Activated CD4-positive, alpha-beta T cell treated with anti-CD3 and anti-CD28 coated beads for 36 hours (primary cell): ENCODE results near the gene RCL1. TPM values are rescaled to one million over a fixed set of nuclear protein-coding genes. Genes with fewer than 3 reads are reported as not detected.

ENCODE experiments used
- ATAC-seq: fragments of 200-7000 bp; cut with Tn5 transposase; one replicate; pipeline ENCODE4 v1.10.0; 2021; ENCODE audit warnings: mild to moderate bottlenecking, moderate library complexity
- CTCF ChIA-PET: fragments of 350-600 bp; sonication (Branson Sonifier 250); formaldehyde crosslinking; loops from one replicate; lab custom pipeline; 2021; ENCODE audit warnings: antibody characterized with exemption; lab: Charles Lee
- POLR2A ChIA-PET: fragments of 350-600 bp; sonication (Branson Sonifier 250); formaldehyde crosslinking; loops from one replicate; lab custom pipeline; 2021; ENCODE audit warnings: antibody characterized with exemption, inconsistent platforms; lab: Charles Lee
- DNase-seq: peaks from one replicate; pipeline ENCODE4 v3.0.0-alpha.2; 2020
- H3K27ac Mint-ChIP-seq: one replicate; pipeline ENCODE4 v1.8.0; 2021; ENCODE audit warnings: mixed read lengths
- H3K27me3 Mint-ChIP-seq: one replicate; pipeline ENCODE4 v1.8.0; 2021; ENCODE audit warnings: mixed read lengths
- H3K36me3 Mint-ChIP-seq: one replicate; pipeline ENCODE4 v1.8.0; 2021; ENCODE audit warnings: low read depth, mixed read lengths
- H3K4me1 Mint-ChIP-seq: one replicate; pipeline ENCODE4 v1.8.0; 2021; ENCODE audit warnings: mixed read lengths
- H3K4me3 Mint-ChIP-seq: one replicate; pipeline ENCODE4 v1.8.0; 2021; ENCODE audit warnings: mild to moderate bottlenecking, moderate library complexity, mixed read lengths
- H3K9me3 Mint-ChIP-seq: one replicate; pipeline ENCODE4 v1.8.0; 2021; ENCODE audit warnings: low read depth, mixed read lengths
- intact Hi-C, 2 experiments: fragments of 100-400 bp; cut with DNase I in 1 of 2; cut with micrococcal nuclease in 1 of 2; formaldehyde crosslinking; loops; one replicate each; pipeline versions ENCODE4 v1.14.2 to v1.15.1; 2022 to 2024; cut with DNase I, micrococcal nuclease
- total RNA-seq, 2 experiments: library from RNA; stranded (reverse); gene quantifications; one replicate each; pipeline ENCODE4 v1.2.3, GENCODE V29; 2021

RCL1 gene
- total RNA-seq, 2 experiments from 2014 or later = 27.0 to 36.4 TPM

DNA sequence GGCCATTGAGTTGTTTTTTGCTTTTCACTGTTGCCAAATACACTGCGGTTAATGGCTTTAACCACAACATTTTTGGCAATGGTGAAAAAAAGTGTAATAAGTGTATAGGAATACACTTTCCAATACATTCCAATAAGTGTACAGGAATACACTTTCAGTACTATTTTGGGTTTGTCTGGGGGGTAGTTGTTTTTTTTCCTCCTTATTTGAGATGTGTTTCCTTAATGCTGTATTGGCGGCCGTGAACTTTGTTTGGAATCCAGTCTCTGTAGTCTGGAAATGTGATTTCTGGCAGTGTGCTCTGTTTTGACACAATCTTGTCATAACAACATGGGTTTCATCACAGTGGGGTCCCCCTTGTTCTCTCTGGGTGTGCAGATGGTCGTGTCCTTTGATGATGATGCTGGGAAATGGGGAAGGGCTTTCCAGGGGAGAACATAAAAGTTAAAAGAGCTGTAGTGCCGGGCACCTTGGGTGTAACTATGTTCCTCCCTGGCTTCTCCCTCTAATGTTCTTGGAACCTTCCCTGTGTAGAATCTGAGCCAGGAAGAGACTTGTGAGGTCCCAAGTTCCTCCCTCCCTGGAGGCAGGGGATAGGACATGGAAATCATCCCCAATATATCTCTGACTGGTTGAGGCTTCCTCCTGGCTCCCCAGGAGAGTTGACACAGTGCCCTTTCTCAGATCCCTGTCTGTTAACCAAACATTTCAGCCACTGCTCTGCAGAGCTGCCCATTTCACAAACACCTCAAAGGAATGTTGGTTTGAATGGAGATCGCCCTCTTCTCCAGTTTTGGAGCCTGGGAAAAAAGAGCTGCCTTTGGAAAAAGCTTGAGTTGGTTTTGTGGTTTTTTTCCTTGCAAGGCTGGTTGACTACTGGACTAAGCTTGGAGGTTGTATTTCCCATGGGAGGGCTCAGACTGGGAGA lies 44.8 kb downstream of the RCL1 start:
- Mint-ChIP-seq H3K36me3 (peaks cover 63% of the 10 kb centered on the region), H3K4me1 (peaks cover 62% of the 10 kb centered on the region), H3K4me3 (no peak overlapping the region), H3K27ac (no peak overlapping the region), H3K9me3 (no peaks in the 10 kb centered on the region), H3K27me3 (no peaks in the 10 kb centered on the region)
- DNase-seq = no peak
- no peak for ATAC-seq
- intact Hi-C loops = no loop called here
- ChIA-PET CTCF (interaction anchor here (0.6 to 1.7 kb wide), 6 partner anchors 8 to 279 kb away, joined by 3 to 7 read pairs (median 4); no protein-coding TSS in a partner anchor), POLR2A (no interaction called here)

DNA sequence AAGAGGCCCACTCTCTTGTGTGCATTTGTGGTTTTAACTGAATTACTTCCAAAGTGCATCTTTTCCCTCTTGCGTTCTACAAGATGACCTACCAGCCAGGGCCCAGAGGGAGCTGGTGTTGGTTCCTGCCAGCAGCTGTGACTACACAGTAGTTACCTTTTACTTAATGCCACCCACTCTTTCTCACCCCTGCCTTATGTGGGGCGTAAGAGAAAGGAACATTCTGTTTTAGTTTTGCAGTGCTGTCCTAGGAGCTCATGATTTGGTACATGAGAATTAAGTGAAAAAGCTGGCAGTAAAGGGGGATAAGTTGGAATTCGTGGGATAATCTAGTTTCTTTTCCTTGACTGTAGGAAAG lies 45.4 kb downstream of the RCL1 start:
- ATAC-seq = peak; percentile 42

GRCh38 chr9:4839470-4839912 lies 46.7 kb downstream of the RCL1 start:
- Mint-ChIP-seq H3K9me3 (no peaks in the 10 kb centered on the region), H3K27me3 (no peaks in the 10 kb centered on the region), H3K4me3 (no peak overlapping the region), H3K36me3 (peaks cover 55% of the 10 kb centered on the region), H3K4me1 (peaks cover 47% of the 10 kb centered on the region), H3K27ac (peak overlapping the region; percentile 1)
- ChIA-PET CTCF (interaction anchor here (0.6 to 1.8 kb wide), 4 partner anchors 10 to 84 kb away, joined by 3 to 5 read pairs (median 4); no protein-coding TSS in a partner anchor), POLR2A (no interaction called here)
- ATAC-seq = no peak
- no peak for DNase-seq
- intact Hi-C loops = no loop called here

More for the DNA sequence above, 45.4 kb downstream of the RCL1 start:
- intact Hi-C loops = no loop called here
- ChIA-PET POLR2A (no interaction called here), CTCF (interaction anchor here (0.6 to 1.8 kb wide), 10 partner anchors 8 to 279 kb away, joined by 3 to 7 read pairs (median 4); no protein-coding TSS in a partner anchor)
- peak; percentile 33 for DNase-seq
- Mint-ChIP-seq H3K27ac (peak overlapping the region; percentile 61), H3K4me1 (peaks cover 58% of the 10 kb centered on the region), H3K27me3 (no peaks in the 10 kb centered on the region), H3K4me3 (no peak overlapping the region), H3K9me3 (no peaks in the 10 kb centered on the region), H3K36me3 (peaks cover 61% of the 10 kb centered on the region)

DNA sequence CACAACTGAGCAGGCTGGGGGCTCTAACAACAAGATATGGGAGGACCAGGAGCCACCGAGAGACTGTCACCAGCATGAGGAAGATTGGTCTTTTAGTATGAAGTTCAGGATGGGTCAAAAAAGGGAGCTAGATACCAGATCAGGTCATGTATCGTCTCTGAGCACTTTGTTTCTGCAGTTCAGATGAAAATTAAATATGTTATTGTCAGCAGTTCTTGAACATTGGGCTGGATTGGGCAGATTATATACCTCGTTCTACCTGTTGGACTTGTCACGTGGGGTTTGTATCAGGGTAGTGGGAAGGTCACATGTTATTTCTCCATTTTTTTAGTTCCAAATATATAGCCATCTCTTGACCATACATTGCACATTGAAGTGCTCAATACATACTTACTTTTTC lies 47.3 kb downstream of the RCL1 start:
- H3K27ac Mint-ChIP-seq = peak overlapping the region; percentile 1
- ChIA-PET POLR2A (no interaction called here), CTCF (interaction anchor here (0.6 to 1.8 kb wide), 3 partner anchors 10 to 85 kb away, joined by 3 to 5 read pairs (median 3); no protein-coding TSS in a partner anchor)
- no peaks in the 10 kb centered on the region for H3K9me3 Mint-ChIP-seq
- ATAC-seq (no peak), DNase-seq (no peak)
- no peaks in the 10 kb centered on the region for H3K27me3 Mint-ChIP-seq
- H3K4me3 Mint-ChIP-seq = no peak overlapping the region
- H3K4me1 Mint-ChIP-seq = peaks cover 41% of the 10 kb centered on the region
- intact Hi-C loops = no loop called here
- H3K36me3 Mint-ChIP-seq = peaks cover 55% of the 10 kb centered on the region

GRCh38 chr9:4842213-4842612 lies 49.5 kb downstream of the RCL1 start:
- Mint-ChIP-seq H3K4me1 (peaks cover 34% of the 10 kb centered on the region), H3K9me3 (no peaks in the 10 kb centered on the region), H3K36me3 (peaks cover 47% of the 10 kb centered on the region), H3K27ac (no peak overlapping the region), H3K4me3 (no peak overlapping the region), H3K27me3 (no peaks in the 10 kb centered on the region)
- ChIA-PET POLR2A (no interaction called here), CTCF (interaction anchor here (0.8 kb wide), 2 partner anchors 79 to 82 kb away, joined by 3 read pairs; no protein-coding TSS in a partner anchor)
- intact Hi-C loops = no loop called here
- no peak for ATAC-seq
- no peak for DNase-seq

GRCh38 chr9:4842734-4843133 lies 50.0 kb downstream of the RCL1 start:
- no peak overlapping the region for H3K27ac Mint-ChIP-seq
- intact Hi-C loops = no loop called here
- H3K4me3 Mint-ChIP-seq = no peak overlapping the region
- ATAC-seq (peak; percentile 13), DNase-seq (no peak)
- H3K4me1 Mint-ChIP-seq = peaks cover 28% of the 10 kb centered on the region
- no peaks in the 10 kb centered on the region for H3K27me3 Mint-ChIP-seq
- no peaks in the 10 kb centered on the region for H3K9me3 Mint-ChIP-seq
- peaks cover 43% of the 10 kb centered on the region for H3K36me3 Mint-ChIP-seq
- ChIA-PET CTCF (interaction anchor here (0.6 to 0.8 kb wide), 3 partner anchors 80 to 1055 kb away, joined by 3 to 4 read pairs (median 3); no protein-coding TSS in a partner anchor), POLR2A (no interaction called here)

GRCh38 chr9:4844056-4844838 lies 51.5 kb downstream of the RCL1 start:
- Mint-ChIP-seq H3K4me1 (peaks cover 20% of the 10 kb centered on the region), H3K27ac (peak overlapping the region; percentile 34), H3K9me3 (no peaks in the 10 kb centered on the region), H3K27me3 (no peaks in the 10 kb centered on the region), H3K4me3 (no peak overlapping the region), H3K36me3 (peaks cover 35% of the 10 kb centered on the region)
- intact Hi-C loops = no loop called here
- POLR2A ChIA-PET = no interaction called here
- DNase-seq = peak; percentile 15
- peak; percentile 33 for ATAC-seq
- CTCF ChIA-PET = interaction anchor here (0.6 to 2.5 kb wide), 2 partner anchors 10 to 370 kb away, joined by 3 to 5 read pairs; no protein-coding TSS in a partner anchor

GRCh38 chr9:4849369-4849768 lies 56.6 kb downstream of the RCL1 start:
- no peaks in the 10 kb centered on the region for H3K27me3 Mint-ChIP-seq
- ChIA-PET POLR2A (interaction anchor here (0.7 kb wide), 1 partner anchor 49 kb away, joined by 3 read pairs; no protein-coding TSS in a partner anchor), CTCF (interaction anchor here (1.3 kb wide), 1 partner anchor 10 kb away, joined by 5 read pairs; no protein-coding TSS in a partner anchor)
- H3K9me3 Mint-ChIP-seq = no peaks in the 10 kb centered on the region
- peaks cover 44% of the 10 kb centered on the region for H3K36me3 Mint-ChIP-seq
- no peaks in the 10 kb centered on the region for H3K4me1 Mint-ChIP-seq
- H3K27ac Mint-ChIP-seq = no peak overlapping the region
- DNase-seq = no peak
- no peak for ATAC-seq
- intact Hi-C loops = no loop called here
- H3K4me3 Mint-ChIP-seq = no peak overlapping the region

DNA sequence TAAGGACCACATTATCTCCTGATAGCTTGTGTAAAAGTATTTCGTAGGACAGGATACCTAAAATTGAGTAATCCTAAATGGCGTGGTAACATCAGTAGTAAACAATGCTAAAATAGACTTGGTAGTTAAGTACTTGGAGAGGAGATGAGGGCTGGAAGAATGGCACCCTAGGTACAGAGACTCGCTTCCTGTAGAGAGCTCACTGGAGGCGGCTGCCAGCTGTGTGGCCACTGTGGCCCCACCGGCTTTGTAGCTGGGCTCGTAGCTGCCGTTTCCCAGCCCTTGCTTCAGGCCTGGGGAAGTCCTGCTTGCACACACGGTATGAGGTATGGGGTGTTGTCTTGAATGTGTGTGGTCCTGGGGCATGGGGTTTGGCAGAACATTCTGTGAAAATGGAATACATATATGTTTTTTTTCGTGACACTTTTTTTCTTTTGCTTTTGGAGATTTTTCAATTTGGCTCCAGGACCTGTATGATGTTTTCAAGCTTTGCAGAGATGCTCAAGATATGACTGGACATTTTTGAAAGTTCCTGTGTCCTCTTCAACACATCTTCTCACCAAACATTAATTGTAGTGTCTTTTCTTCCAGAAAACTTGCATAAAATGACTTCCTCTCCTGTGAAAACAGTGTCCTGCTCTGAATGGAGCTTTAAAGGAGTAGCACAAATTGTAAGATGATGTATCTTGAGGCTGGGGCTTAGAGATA lies 58.0 kb downstream of the RCL1 start:
- Mint-ChIP-seq H3K4me1 (no peaks in the 10 kb centered on the region), H3K9me3 (no peaks in the 10 kb centered on the region), H3K27me3 (no peaks in the 10 kb centered on the region), H3K27ac (peak overlapping the region; percentile 33), H3K36me3 (peaks cover 38% of the 10 kb centered on the region), H3K4me3 (no peak overlapping the region)
- DNase-seq (no peak), ATAC-seq (no peak)
- ChIA-PET CTCF (interaction anchor here (0.7 to 1.6 kb wide), 8 partner anchors 10 to 139 kb away, joined by 3 to 7 read pairs (median 4); no protein-coding TSS in a partner anchor), POLR2A (interaction anchor here (0.6 to 0.7 kb wide), 3 partner anchors 72 to 159 kb away, joined by 4 read pairs; no protein-coding TSS in a partner anchor)
- intact Hi-C loops = no loop called here

GRCh38 chr9:4852419-4852818 lies 59.7 kb downstream of the RCL1 start:
- H3K27me3 Mint-ChIP-seq = no peaks in the 10 kb centered on the region
- ATAC-seq (no peak), DNase-seq (no peak)
- H3K36me3 Mint-ChIP-seq = peaks cover 48% of the 10 kb centered on the region
- H3K27ac Mint-ChIP-seq = no peak overlapping the region
- ChIA-PET POLR2A (interaction anchor here (0.7 kb wide), 1 partner anchor 19 kb away, joined by 3 read pairs; no protein-coding TSS in a partner anchor), CTCF (interaction anchor here (0.9 kb wide), 1 partner anchor 54 kb away, joined by 3 read pairs; no protein-coding TSS in a partner anchor)
- H3K4me1 Mint-ChIP-seq = peaks cover 12% of the 10 kb centered on the region
- H3K9me3 Mint-ChIP-seq = no peaks in the 10 kb centered on the region
- no peak overlapping the region for H3K4me3 Mint-ChIP-seq
- intact Hi-C loops = no loop called here
